ENCODE results near the gene PHOSPHO2. TPM values are rescaled to one million over a fixed set of nuclear protein-coding genes. Genes with fewer than 3 reads are reported as not detected.

Gene PHOSPHO2
- total and polyA plus RNA-seq, 2 donors (not counting 3 experiments of a cell fraction or from before 2014, with no cell fraction given): 0.69 to 2.7 TPM

DNA sequence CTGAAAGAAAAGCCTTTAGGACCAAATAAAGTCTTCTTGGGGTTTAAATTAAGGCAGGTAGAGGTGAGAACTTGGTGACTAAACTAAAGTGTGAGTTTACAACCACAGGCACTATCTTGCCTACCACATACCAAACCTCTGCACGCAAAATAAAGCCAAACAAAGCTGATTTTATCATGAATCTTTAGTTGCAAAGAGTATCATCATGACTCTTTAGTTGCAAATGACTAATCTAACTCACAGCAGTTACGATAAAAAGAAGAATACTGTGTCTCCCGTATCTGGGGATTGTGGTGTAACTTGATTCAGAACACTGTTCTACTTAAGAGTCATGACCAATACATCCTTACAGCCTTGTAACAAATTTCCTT, 11.2 kb upstream of the PHOSPHO2 start:
- intact Hi-C loops (cut with micrococcal nuclease): no loop called here
- Histone ChIP-seq H3K4me3 (replicated peaks in 1 of 3; ENCODE audit: insufficient read depth in 1 of 3, low read depth in 1 of 3, low read length in 3 of 3) (no peak overlapping the region), H3K4me1 (ENCODE audit: control insufficient read depth, extremely low read depth, insufficient read depth, low read length) (no peaks in the 10 kb centered on the region), H3K9ac (replicated peaks; ENCODE audit: extremely low read depth, insufficient read depth, low read length) (no peak overlapping the region), H3K27ac (ENCODE audit: insufficient read depth, low read depth, low read length) (no peak overlapping the region), H2AFZ (ENCODE audit: low read depth, low read length) (no peak overlapping the region), H3K9me1 (replicated peaks; ENCODE audit: control insufficient read depth, extremely low read depth, insufficient read depth, low read length) (no peaks in the 10 kb centered on the region), H3K9me3 (replicated peaks; ENCODE audit: control insufficient read depth, insufficient read depth, low read length) (no peaks in the 10 kb centered on the region), H3K36me3 (ENCODE audit: control insufficient read depth in 2 of 2, extremely low read depth in 1 of 2, insufficient read depth in 2 of 2, low read length in 2 of 2) (no peaks in the 10 kb centered on the region), H4K20me1 (replicated peaks; ENCODE audit: control insufficient read depth, extremely low read depth, insufficient read depth, low read length) (no peaks in the 10 kb centered on the region), H3K79me2 (ENCODE audit: control insufficient read depth, insufficient read depth, low read length) (no peaks in the 10 kb centered on the region), H3K27me3 (ENCODE audit: control insufficient read depth in 2 of 2, insufficient read depth in 2 of 2, low read length in 2 of 2) (peaks cover 6 to 11% of the 10 kb centered on the region in 2 experiments), H3K4me2 (ENCODE audit: insufficient read depth, low read length) (no peak overlapping the region)
- TF ChIP-seq, protein P1, sequence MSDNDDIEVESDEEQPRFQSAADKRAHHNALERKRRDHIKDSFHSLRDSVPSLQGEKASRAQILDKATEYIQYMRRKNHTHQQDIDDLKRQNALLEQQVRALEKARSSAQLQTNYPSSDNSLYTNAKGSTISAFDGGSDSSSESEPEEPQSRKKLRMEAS (IDR thresholded peaks at IDR 0.05; ENCODE audit: insufficient read depth, insufficient read length): no peak
- TF ChIP-seq MYC (IDR thresholded peaks at IDR 0.05; ENCODE audit: low read depth, low read length) (no peak), JUN (IDR thresholded peaks at IDR 0.05; ENCODE audit: borderline replicate concordance, insufficient read depth, insufficient read length, low read depth) (no peak), FOS (IDR thresholded peaks at IDR 0.05; ENCODE audit: borderline replicate concordance, insufficient read depth, low read length) (no peak)
- no TSS peak for BruUV-seq (replicated peaks)
- dilution Hi-C loops (cut with MboI; ENCODE audit: extremely low pct_ligation_motif_present, low sequenced_read_pairs): no loop called here
- ChIA-PET POLR2A (no interaction called here), CTCF (interaction anchor here (1.0 kb wide), 1 partner anchor 110 kb away, joined by 3 read pairs; no protein-coding TSS in a partner anchor)
- FAIRE-seq (no peak), DNase-seq (ENCODE audit: low read depth, low spot score) (no peak)

DNA sequence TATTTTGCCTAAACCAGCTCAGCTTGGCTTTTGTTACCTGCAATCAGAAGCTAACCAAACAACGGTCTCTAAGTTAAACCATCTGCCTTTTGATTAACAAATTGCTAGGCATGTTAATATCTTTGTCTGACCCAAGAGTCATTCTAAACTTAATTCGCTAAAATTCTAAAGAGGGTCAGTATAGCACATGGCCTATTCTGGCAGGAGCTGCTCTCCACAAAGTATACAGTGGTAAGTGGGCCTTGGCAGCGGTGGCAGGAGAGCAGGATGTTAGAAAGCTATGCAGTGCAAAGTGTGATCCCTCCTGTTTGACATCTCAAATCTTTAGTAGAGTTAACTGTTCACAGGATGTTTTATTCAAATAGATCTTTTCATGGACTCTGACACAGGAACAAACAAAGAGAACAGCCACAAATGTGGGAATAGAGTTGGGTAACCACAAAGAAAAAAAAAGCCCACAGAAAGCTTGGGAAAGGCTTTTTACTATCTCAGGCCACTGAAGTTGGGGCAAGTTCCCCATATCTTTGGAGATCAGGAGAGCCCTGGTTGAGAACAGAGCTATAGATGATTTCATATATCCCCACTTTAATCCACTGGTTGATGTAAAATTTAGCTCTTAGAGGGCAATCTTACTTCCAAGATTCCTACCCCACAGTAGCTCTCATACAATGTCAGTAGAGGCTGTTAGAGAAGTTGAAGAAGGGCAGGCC, 10.7 kb upstream of the PHOSPHO2 start:
- CTCF ChIA-PET: interaction anchor here (1.0 kb wide), 1 partner anchor 111 kb away, joined by 3 read pairs; no protein-coding TSS in a partner anchor
- FAIRE-seq: no peak
- intact Hi-C loops (cut with micrococcal nuclease): no loop called here

More for the DNA sequence above, 10.7 kb upstream of the PHOSPHO2 start:
- no peaks in the 10 kb centered on the region for H3K4me1 ChIP-seq (ENCODE audit: control insufficient read depth, extremely low read depth, insufficient read depth, low read length)
- H3K27ac ChIP-seq (ENCODE audit: insufficient read depth, low read depth, low read length): no peak overlapping the region
- H3K4me3 ChIP-seq (replicated peaks in 1 of 3; ENCODE audit: insufficient read depth in 1 of 3, low read depth in 1 of 3, low read length in 3 of 3): no peak overlapping the region
- no peaks in the 10 kb centered on the region for H3K36me3 ChIP-seq (ENCODE audit: control insufficient read depth in 2 of 2, extremely low read depth in 1 of 2, insufficient read depth in 2 of 2, low read length in 2 of 2)
- dilution Hi-C loops (cut with MboI; ENCODE audit: extremely low pct_ligation_motif_present, low sequenced_read_pairs): no loop called here
- H2AFZ ChIP-seq (ENCODE audit: low read depth, low read length): no peak overlapping the region
- no peaks in the 10 kb centered on the region for H3K9me1 ChIP-seq (replicated peaks; ENCODE audit: control insufficient read depth, extremely low read depth, insufficient read depth, low read length)
- TF ChIP-seq POLR2AphosphoS5 (IDR thresholded peaks at IDR 0.05; ENCODE audit: insufficient read depth, low read depth, low read length): no peak
- POLR2A ChIA-PET: no interaction called here
- DNase-seq (ENCODE audit: low read depth, low spot score): no peak
- no peak overlapping the region for H3K4me2 ChIP-seq (ENCODE audit: insufficient read depth, low read length)
- BruUV-seq (replicated peaks): no TSS peak
- no peaks in the 10 kb centered on the region for H4K20me1 ChIP-seq (replicated peaks; ENCODE audit: control insufficient read depth, extremely low read depth, insufficient read depth, low read length)
- H3K9me3 ChIP-seq (replicated peaks; ENCODE audit: control insufficient read depth, insufficient read depth, low read length): no peaks in the 10 kb centered on the region
- H3K9ac ChIP-seq (replicated peaks; ENCODE audit: extremely low read depth, insufficient read depth, low read length): no peak overlapping the region
- H3K79me2 ChIP-seq (ENCODE audit: control insufficient read depth, insufficient read depth, low read length): no peaks in the 10 kb centered on the region
- peaks cover 6 to 11% of the 10 kb centered on the region in 2 experiments for H3K27me3 ChIP-seq (ENCODE audit: control insufficient read depth in 2 of 2, insufficient read depth in 2 of 2, low read length in 2 of 2)
